Middle frontal gyrus (tissue), 1 donor: ENCODE results near the gene DOCK6.

ENCODE experiments used
- DNase-seq: peaks from one replicate; pipeline ENCODE4 v3.0.0-alpha.2; 2015; ENCODE audit warnings: low spot score; ENCODE audit errors: extremely low spot score

The DOCK6 gene

GRCh38 chr19:11248852-11249251 is 13.5 kb downstream of the DOCK6 start:
- DNase-seq: no peak

DNA sequence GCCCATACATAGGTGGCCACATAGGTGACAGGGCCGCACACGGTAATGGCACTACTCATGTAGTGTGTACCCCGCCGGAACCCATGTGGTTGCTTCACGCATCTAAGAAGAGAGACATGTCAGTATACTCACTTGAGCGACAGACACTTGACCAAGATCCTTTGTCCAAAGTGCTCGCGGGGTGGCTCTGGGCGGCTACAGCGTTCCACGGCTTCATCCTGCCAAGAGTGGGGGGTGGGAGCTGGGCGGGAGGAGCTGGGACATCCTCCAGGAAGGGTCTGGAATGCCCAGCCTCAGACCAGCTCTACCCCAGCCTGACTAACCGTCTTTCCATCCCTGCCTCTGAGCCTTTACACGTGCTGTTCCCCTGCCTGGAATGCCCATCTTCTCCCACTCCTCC is 14.4 kb downstream of the DOCK6 start:
- DNase-seq: no peak

GRCh38 chr19:11247391-11247790 is 14.9 kb downstream of the DOCK6 start:
- no peak for DNase-seq

DNA sequence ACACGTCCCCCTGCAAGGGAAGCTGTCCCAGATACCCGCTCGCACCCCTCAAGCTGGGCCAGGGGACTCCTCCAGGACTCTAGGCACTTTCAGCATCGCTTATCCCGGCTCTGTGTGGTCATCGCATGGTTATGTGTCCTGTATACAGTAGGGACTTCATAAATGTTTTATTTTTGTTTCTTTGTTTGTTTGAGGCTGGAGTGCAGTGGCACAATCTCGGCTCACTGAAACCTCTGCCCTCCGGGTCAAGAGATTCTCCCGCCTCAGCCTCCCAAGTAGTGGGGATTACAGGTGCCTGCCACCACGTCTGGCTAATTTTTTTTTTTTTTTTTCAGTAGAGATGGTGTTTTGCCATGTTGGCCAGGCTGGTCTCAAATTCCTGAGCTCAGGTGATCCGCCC is 15.4 kb downstream of the DOCK6 start:
- DNase-seq: no peak

GRCh38 chr19:11244846-11245589 is 17.3 kb downstream of the DOCK6 start:
- DNase-seq: no peak

GRCh38 chr19:11243798-11244169 is 18.5 kb downstream of the DOCK6 start:
- DNase-seq: no peak

DNA sequence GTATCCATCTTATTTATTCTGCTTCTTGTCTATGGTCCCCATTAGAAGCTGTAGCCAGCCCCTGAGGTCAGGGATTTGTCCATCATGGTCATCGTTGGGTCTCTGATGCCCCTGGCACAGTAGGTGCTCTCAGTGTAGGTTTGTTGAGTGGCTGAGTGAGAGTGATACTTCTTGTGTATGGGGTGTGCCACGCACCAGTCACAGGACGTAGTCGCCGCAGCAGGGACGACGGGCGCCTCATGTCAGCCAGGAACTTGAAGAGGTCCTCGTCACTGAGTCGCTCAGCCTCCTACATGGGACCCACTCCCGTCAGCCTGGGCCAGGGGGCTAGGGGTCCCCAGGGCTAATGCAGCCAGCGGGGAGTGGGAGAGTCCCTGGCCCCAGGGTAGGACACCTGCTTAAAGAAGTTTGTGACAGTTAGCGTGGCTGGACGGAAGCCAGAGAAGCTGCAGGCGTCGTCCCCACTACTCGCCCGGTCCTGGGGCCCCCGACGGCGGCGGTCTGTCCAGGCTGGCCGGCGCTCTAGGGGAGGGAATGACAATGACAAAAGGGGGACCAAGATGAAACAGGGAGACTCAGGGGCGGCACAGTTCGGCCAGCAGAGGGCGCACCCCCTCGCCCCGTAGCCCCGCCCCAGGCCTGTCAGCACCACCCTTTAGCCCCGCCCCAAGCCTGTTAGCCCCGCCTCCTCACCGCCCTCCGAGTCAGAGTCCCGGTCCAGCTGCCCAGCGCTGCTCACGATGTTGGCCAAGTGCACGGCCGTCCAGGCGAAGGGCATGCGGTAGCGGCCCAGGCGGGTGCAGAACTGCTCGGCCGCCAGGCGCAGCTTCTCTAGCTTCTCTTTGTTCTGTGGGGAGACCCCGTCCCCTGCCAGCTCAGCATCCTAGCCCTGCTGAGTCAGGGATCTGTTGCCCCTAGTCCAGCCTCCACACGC is 19.2 kb downstream of the DOCK6 start:
- DNase-seq: peak; percentile 71

- no peak for DNase-seq
These were observed 20.3 kb downstream of the DOCK6 start for GRCh38 chr19:11242025-11242424.

GRCh38 chr19:11240008-11240444 is 22.3 kb downstream of the DOCK6 start:
- no peak for DNase-seq

- no peak for DNase-seq
These were observed 22.8 kb downstream of the DOCK6 start, which contains the start of gene ANGPTL8 for GRCh38 chr19:11239377-11240000. TSS of gene ANGPTL8 (plus strand) at chr19:11239619. CDS start at chr19:11239638, 19 bp downstream.

- DNase-seq: no peak
These were observed 23.4 kb downstream of the DOCK6 start for GRCh38 chr19:11238781-11239376.

- DNase-seq: no peak
These were observed 24.3 kb downstream of the DOCK6 start for GRCh38 chr19:11238041-11238440.

DNA sequence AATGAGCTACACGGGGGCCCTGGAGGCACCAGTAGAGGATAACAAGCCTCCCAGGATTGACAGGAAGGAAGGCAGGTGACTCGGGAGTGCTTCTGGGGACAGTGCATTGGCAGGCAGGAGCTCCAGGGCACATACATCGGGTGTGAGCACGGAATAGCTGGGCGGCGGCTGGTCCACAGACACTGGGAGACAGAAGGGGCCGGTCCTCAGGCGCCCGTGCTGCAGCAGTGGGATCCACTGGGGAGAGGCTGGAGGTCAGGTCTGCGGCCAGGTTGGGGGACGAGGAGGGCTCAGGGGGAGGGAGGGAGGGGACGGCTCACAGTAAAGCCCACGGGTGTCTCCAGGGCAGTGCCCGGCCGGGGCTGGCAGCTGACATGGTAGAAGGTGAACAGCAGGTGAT is 25.0 kb downstream of the DOCK6 start:
- DNase-seq: no peak

DNA sequence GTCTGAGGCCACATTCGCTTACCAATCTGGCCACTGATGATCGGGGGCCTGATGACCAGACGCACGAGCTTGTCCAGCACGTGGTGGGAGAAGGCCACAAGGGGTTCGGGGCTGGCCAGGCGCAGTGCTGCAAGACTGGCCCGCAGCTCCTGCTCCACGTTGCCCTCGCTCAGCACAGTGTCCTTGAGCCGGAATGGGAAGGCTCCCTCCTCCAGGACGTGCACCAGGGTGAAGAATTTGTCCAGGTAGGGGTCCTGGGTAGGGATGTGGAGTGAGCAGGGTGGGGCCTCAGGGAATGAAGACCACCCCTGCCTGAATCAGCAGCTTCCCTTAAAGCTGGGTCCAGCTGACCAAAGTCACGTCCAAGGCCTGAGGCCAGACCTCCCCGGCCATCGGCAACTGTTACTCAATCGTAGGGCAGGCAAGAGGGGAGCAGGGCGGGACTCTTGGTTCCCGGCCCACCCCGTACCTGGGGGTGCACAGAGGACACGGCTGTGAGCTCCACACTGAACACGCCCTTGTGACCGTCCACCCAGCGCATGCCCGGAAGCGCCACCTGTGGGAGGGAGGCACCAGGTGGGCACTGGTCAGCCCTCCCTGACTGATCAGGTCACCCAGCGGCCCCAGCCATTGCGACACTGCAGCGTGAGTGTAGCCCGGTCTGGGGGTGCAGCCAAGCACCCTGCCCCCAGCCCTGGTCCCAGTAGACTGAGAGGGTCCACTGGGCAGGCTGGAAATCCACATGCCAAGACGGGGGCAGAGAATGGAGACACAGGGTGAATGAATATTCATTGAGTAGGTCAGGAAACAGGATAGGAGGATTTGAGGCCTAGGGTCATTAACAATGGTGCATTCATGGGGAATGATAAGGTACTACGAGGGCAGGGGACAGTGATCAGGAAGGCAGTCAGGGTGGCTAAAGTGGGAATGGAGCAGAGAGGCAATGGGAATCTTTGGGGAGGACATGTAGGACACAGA is 25.7 kb downstream of the DOCK6 start:
- DNase-seq: no peak

- no peak for DNase-seq
These were observed 27.7 kb downstream of the DOCK6 start for GRCh38 chr19:11234486-11235075.

GRCh38 chr19:11233073-11233472 is 29.3 kb downstream of the DOCK6 start:
- DNase-seq: no peak

DNA sequence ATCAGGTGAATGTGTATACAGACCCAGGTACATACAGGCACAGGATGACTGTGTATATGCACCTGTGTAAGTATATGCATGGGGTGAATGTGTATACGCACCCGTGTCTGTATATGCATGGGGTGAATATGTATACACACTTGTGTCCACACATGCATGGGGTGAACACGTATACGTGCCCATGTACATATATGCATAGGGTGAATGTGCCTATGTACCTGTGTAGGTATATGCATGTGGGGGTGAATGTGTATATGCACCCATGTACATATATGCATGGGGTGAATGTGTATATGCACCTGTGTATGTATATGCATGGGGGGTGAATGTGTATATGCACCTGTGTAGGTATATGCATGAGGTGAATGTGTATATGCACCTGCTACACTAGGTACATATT is 29.8 kb downstream of the DOCK6 start:
- no peak for DNase-seq

- DNase-seq: no peak
These were observed 31.5 kb downstream of the DOCK6 start for GRCh38 chr19:11230621-11231386.

DNA sequence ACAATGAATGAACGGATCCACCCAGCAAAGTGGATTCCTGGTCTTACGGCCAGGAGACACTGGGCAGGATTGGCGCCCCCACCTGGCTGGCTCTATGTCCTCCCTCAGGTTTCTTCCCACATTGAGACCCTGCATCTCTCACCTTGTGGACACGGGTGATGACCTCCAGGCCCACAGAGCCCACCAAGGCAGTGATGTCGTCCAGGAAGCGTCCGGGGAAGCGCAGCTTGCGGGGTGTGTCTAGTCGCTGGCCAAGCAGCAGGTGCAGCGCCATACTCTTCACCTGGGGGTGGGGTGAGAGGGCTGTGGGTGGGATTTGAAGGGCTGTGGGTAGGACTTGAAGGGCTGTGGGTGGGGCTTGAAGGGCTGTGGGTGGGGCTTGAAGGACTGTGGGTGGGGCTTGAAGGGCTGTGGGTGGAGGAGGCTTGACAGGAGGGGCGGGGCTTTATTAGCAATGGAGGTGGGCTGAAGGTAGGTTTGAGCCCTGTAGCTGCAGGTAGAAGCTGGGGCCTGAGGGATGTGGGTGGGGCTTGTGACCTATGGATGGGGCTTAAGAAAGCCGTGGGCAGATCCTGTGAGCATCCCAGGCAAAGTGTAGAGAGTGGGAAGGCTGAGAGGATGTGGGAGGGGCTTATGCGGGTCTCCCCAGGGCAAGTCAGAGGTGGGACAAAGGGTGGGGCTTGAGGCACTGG is 35.0 kb downstream of the DOCK6 start:
- no peak for DNase-seq
